ENCODE results near the gene PRF1.
"Not testable (repeated sequence)": the region's sequence is repeated elsewhere in the genome, so short reads cannot be mapped to it uniquely, and the experiment has no call there.

The PRF1 gene

DNA sequence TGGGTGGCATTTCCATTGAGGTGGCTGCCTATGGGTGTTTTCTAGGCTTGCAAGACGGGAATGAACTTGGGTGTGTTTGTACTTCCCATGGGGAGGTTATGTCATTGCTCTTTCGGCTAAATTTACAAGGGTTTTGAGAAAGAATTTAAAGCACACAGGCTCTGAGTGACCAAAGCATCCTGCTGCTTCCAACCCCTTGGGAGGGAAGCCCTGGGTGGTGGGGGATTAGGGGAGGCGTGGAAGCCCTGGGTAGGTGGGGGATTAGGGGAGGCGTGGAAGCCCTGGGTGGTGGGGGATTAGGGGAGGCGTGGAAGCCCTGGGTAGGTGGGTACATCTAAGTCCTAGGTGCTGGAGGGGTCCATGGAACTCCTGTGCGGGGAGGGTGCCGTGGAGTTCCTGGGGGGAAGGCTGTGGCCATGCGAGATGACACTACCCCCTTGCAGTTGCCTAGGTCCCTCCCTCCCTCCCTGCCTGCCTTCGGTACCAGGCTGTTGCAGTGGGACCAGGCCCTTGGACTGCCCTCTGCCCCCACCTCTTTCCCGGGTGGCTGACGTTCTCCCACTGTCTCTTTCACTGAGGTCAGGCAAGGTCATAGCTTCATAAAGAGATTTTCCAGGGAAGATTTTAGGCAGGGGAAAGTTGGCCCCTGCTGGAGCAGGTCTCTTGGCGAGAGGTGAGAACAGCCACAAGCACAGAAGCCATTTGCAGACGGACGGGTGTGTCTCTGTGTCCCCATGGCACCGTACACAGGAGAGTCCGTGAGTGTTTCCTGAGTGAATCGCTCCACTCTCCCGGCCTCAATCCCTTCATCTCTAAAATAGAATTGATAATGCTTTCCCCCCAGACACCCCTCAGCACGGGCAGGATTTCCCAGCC, 19.5 kb downstream of the PRF1 start:
- H2BK120ac ChIP-seq (ENCODE audit: low read depth, low read length) = no peak overlapping the region
- H4K5ac ChIP-seq (ENCODE audit: low read length) = no peak overlapping the region
- H3K4me2 ChIP-seq (ENCODE audit: low read length) = no peak overlapping the region
- H4K8ac ChIP-seq (ENCODE audit: low read depth, low read length) = no peak overlapping the region
- no peak overlapping the region for H3K9ac ChIP-seq (ENCODE audit: low read length)
- H3K23ac ChIP-seq (ENCODE audit: low read length) = no peak overlapping the region
- no peak overlapping the region for H3K27ac ChIP-seq (ENCODE audit: low read depth, low read length)
- no peak overlapping the region for H2BK15ac ChIP-seq (replicated peaks; ENCODE audit: low read depth)
- no peak overlapping the region for H3K4me3 ChIP-seq (ENCODE audit: low read length)
- no peaks in the 10 kb centered on the region for H3K79me2 ChIP-seq (ENCODE audit: control insufficient read depth, insufficient read depth, low read length)
- no peaks in the 10 kb centered on the region for H3K36me3 ChIP-seq (ENCODE audit: control insufficient read depth, insufficient read depth, low read length)
- H3K4ac ChIP-seq (ENCODE audit: low read depth, low read length) = no peak overlapping the region
- H3K27me3 ChIP-seq (ENCODE audit: insufficient read depth, low read length, poor library complexity) = no peaks in the 10 kb centered on the region
- H2BK5ac ChIP-seq (ENCODE audit: low read length) = no peak overlapping the region
- no peak overlapping the region for H3K56ac ChIP-seq (ENCODE audit: low read length)
- H3K79me1 ChIP-seq (ENCODE audit: low read length) = no peaks in the 10 kb centered on the region
- no peak for DNase-seq
- no peak overlapping the region for H3K18ac ChIP-seq (ENCODE audit: low read length)
- WGBS (ENCODE audit: extremely low coverage, insufficient coverage, low lambda C conversion rate) = no CpG with 5 or more reads among the region's 19 CpGs
- H3K4me1 ChIP-seq (ENCODE audit: control insufficient read depth, low read depth, low read length) = peaks cover 2% of the 10 kb centered on the region
- no peak overlapping the region for H2AK5ac ChIP-seq (ENCODE audit: low read length)

DNA sequence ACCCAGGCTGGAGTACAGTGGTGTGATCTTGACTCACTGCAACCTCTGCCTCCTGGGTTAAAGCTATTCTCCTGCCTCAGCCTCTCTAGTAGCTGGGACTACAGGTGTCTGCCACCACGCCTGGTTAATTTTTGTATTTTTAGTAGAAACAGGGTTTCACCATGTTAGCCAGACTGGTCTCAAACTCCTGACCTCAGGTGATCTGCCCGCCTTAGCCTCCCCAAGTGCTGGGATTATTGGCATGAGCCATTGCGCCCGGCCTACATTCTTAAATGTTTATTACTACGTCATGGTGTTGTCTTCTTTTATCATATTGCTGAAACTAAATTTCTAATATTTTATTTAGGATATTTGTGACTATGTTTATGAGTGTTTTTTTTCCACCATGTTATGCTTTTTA, 21.4 kb downstream of the PRF1 start:
- not testable (repeated sequence) for H3K4me2 ChIP-seq (ENCODE audit: low read length); H4K5ac ChIP-seq (ENCODE audit: low read length); H2AK5ac ChIP-seq (ENCODE audit: low read length); H3K4me1 ChIP-seq (ENCODE audit: control insufficient read depth, low read depth, low read length); H3K56ac ChIP-seq (ENCODE audit: low read length); H3K27me3 ChIP-seq (ENCODE audit: insufficient read depth, low read length, poor library complexity); H2BK120ac ChIP-seq (ENCODE audit: low read depth, low read length); H3K4ac ChIP-seq (ENCODE audit: low read depth, low read length); H3K18ac ChIP-seq (ENCODE audit: low read length); H3K36me3 ChIP-seq (ENCODE audit: control insufficient read depth, insufficient read depth, low read length); H3K27ac ChIP-seq (ENCODE audit: low read depth, low read length); H3K79me1 ChIP-seq (ENCODE audit: low read length); H3K79me2 ChIP-seq (ENCODE audit: control insufficient read depth, insufficient read depth, low read length); H4K8ac ChIP-seq (ENCODE audit: low read depth, low read length); H3K9ac ChIP-seq (ENCODE audit: low read length); H2BK5ac ChIP-seq (ENCODE audit: low read length); H2BK15ac ChIP-seq (replicated peaks; ENCODE audit: low read depth); H3K4me3 ChIP-seq (ENCODE audit: low read length); DNase-seq; H3K23ac ChIP-seq (ENCODE audit: low read length)
- WGBS (ENCODE audit: extremely low coverage, insufficient coverage, low lambda C conversion rate) = no CpG with 5 or more reads among the region's 5 CpGs

DNA sequence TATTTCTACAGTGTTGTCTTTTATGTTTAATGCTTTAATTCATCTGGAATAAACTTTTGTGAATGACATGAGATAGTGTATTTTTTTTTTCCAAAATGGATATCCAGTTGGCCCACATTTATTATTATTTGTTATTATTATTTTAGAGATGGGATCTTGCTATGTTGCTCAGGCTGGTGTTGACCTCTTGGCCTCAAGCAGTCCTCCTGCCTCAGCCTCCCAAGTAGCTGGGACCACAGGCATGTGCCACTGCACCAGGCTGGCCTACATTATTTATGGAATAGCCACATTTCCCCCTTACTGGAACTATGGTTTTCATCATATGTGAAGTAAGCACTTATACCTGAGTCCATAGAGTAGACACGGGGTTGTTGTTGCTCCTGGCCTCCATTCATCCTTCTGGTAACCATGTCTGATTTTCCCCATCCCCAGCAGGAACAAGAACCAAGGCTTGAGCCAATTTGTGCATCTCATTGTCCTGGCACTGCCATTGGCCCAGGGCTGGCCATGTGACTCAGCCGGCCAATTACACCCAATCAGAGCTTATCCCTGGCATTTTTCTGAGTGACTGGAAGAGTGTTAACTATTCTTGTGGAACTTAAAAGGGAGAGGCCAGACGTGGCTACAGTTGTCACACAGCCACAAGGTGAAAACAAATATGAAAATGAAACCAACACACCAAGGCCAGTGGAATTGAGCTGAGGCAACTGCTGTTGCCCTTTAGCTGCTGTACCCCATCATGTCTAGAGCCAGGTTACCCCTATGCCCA, 23.1 kb downstream of the PRF1 start:
- Histone ChIP-seq H3K56ac (ENCODE audit: low read length) (no peak overlapping the region), H3K4ac (ENCODE audit: low read depth, low read length) (no peak overlapping the region), H3K18ac (ENCODE audit: low read length) (no peak overlapping the region), H4K5ac (ENCODE audit: low read length) (no peak overlapping the region), H3K36me3 (ENCODE audit: control insufficient read depth, insufficient read depth, low read length) (no peaks in the 10 kb centered on the region), H3K9ac (ENCODE audit: low read length) (no peak overlapping the region), H3K79me2 (ENCODE audit: control insufficient read depth, insufficient read depth, low read length) (no peaks in the 10 kb centered on the region), H2AK5ac (ENCODE audit: low read length) (no peak overlapping the region), H3K23ac (ENCODE audit: low read length) (no peak overlapping the region), H2BK15ac (replicated peaks; ENCODE audit: low read depth) (no peak overlapping the region), H3K27me3 (ENCODE audit: insufficient read depth, low read length, poor library complexity) (no peaks in the 10 kb centered on the region), H3K4me3 (ENCODE audit: low read length) (no peak overlapping the region), H3K4me1 (ENCODE audit: control insufficient read depth, low read depth, low read length) (no peaks in the 10 kb centered on the region), H3K79me1 (ENCODE audit: low read length) (no peaks in the 10 kb centered on the region), H3K4me2 (ENCODE audit: low read length) (no peak overlapping the region), H2BK120ac (ENCODE audit: low read depth, low read length) (no peak overlapping the region), H3K27ac (ENCODE audit: low read depth, low read length) (no peak overlapping the region), H4K8ac (ENCODE audit: low read depth, low read length) (no peak overlapping the region), H2BK5ac (ENCODE audit: low read length) (no peak overlapping the region)
- DNase-seq = no peak
- WGBS (ENCODE audit: extremely low coverage, insufficient coverage, low lambda C conversion rate) = no CpG with 5 or more reads among the region's 3 CpGs

DNA sequence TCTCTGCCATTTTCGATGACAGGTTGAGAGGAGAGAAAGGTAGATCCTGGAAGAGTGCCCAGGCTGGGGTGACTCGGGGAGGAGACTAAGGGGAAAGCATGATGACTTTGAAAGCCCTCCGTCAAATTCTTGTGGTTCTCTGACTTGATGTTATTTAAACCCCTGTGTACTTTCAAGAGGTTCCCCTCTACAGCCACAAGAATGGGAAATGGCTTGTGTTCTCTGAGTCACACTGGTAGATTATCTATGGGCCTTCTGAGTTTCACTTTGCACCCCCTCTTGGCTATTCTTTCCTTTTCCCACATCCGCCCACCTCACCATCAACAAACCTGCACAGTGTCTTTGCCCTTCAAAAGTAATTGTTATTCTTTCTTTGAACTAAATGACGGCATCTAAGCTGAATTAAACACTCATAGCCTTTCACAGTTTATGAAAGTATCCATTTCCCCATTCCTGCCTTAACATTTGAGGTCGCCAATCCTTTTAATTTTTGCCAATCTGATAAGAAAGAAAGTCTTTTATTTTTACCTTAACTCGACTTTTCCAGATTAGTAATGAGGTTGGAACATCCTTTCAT, 24.1 kb downstream of the PRF1 start:
- H2BK5ac ChIP-seq (ENCODE audit: low read length) = no peak overlapping the region
- H3K23ac ChIP-seq (ENCODE audit: low read length) = no peak overlapping the region
- no peak overlapping the region for H3K4me3 ChIP-seq (ENCODE audit: low read length)
- no peaks in the 10 kb centered on the region for H3K4me1 ChIP-seq (ENCODE audit: control insufficient read depth, low read depth, low read length)
- no peak overlapping the region for H4K5ac ChIP-seq (ENCODE audit: low read length)
- H4K8ac ChIP-seq (ENCODE audit: low read depth, low read length) = no peak overlapping the region
- no peak overlapping the region for H2BK15ac ChIP-seq (replicated peaks; ENCODE audit: low read depth)
- no peak overlapping the region for H3K18ac ChIP-seq (ENCODE audit: low read length)
- DNase-seq = no peak
- H3K79me2 ChIP-seq (ENCODE audit: control insufficient read depth, insufficient read depth, low read length) = no peaks in the 10 kb centered on the region
- no peaks in the 10 kb centered on the region for H3K36me3 ChIP-seq (ENCODE audit: control insufficient read depth, insufficient read depth, low read length)
- no peak overlapping the region for H3K4ac ChIP-seq (ENCODE audit: low read depth, low read length)
- no peak overlapping the region for H3K4me2 ChIP-seq (ENCODE audit: low read length)
- no peak overlapping the region for H3K9ac ChIP-seq (ENCODE audit: low read length)
- no peak overlapping the region for H2AK5ac ChIP-seq (ENCODE audit: low read length)
- no peaks in the 10 kb centered on the region for H3K27me3 ChIP-seq (ENCODE audit: insufficient read depth, low read length, poor library complexity)
- no peak overlapping the region for H3K56ac ChIP-seq (ENCODE audit: low read length)
- WGBS (ENCODE audit: extremely low coverage, insufficient coverage, low lambda C conversion rate) = no CpG with 5 or more reads among the region's 7 CpGs
- no peak overlapping the region for H3K27ac ChIP-seq (ENCODE audit: low read depth, low read length)
- no peak overlapping the region for H2BK120ac ChIP-seq (ENCODE audit: low read depth, low read length)
- no peaks in the 10 kb centered on the region for H3K79me1 ChIP-seq (ENCODE audit: low read length)

DNA sequence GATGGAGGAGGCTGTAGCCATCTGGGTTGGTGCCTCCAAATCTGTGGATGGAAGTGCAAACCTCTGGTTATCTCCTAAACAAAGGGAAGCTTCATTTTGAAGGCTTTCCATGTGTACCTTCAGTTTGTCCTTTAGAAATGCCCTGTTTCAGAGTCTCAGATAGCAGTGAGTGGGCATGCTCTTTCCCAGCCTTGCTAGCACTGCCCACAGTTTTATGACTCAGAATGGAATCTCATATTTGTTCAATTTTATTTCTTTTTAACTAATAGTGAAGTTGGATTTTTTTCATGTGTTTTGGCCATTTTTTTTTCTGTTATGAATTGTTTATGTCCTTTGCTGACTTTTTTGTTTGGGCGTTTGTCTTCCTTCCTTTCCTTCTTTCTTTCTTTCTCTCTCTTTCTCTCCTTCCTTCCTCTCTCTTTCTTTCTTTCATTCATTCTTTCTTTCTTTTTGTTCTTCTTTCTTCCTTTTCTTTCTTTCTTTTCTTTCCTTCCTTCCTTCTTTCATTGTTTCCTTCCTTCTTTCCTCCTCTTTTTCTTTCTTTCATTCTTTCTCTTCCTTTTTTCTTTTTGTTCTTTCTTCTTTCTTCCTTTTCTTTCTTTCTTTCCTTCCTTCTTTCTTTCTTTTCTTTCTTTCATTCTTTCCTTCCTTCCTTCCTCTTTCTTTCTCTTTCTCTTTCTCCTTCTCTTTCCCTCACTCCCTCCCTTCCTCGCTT, 25.6 kb downstream of the PRF1 start:
- H3K36me3 ChIP-seq (ENCODE audit: control insufficient read depth, insufficient read depth, low read length) = no peaks in the 10 kb centered on the region
- H3K27me3 ChIP-seq (ENCODE audit: insufficient read depth, low read length, poor library complexity) = no peaks in the 10 kb centered on the region
- no peaks in the 10 kb centered on the region for H3K79me1 ChIP-seq (ENCODE audit: low read length)
- H3K4me1 ChIP-seq (ENCODE audit: control insufficient read depth, low read depth, low read length) = no peaks in the 10 kb centered on the region
- H2BK15ac ChIP-seq (replicated peaks; ENCODE audit: low read depth) = no peak overlapping the region
- no peak for DNase-seq
- no peak overlapping the region for H4K8ac ChIP-seq (ENCODE audit: low read depth, low read length)
- H3K9ac ChIP-seq (ENCODE audit: low read length) = no peak overlapping the region
- H4K5ac ChIP-seq (ENCODE audit: low read length) = no peak overlapping the region
- no peak overlapping the region for H3K23ac ChIP-seq (ENCODE audit: low read length)
- WGBS (ENCODE audit: extremely low coverage, insufficient coverage, low lambda C conversion rate) = no CpG with 5 or more reads among the region's 2 CpGs
- H2BK5ac ChIP-seq (ENCODE audit: low read length) = no peak overlapping the region
- H3K27ac ChIP-seq (ENCODE audit: low read depth, low read length) = no peak overlapping the region
- H3K4me2 ChIP-seq (ENCODE audit: low read length) = no peak overlapping the region
- no peak overlapping the region for H2AK5ac ChIP-seq (ENCODE audit: low read length)
- H2BK120ac ChIP-seq (ENCODE audit: low read depth, low read length) = no peak overlapping the region
- H3K56ac ChIP-seq (ENCODE audit: low read length) = no peak overlapping the region
- H3K4me3 ChIP-seq (ENCODE audit: low read length) = no peak overlapping the region
- H3K18ac ChIP-seq (ENCODE audit: low read length) = no peak overlapping the region
- no peaks in the 10 kb centered on the region for H3K79me2 ChIP-seq (ENCODE audit: control insufficient read depth, insufficient read depth, low read length)
- no peak overlapping the region for H3K4ac ChIP-seq (ENCODE audit: low read depth, low read length)
